ENCODE measurements around the gene ABTB2. TPM values are rescaled to one million over a fixed set of nuclear protein-coding genes. Genes with fewer than 3 reads are reported as not detected.

Gene ABTB2
- total RNA-seq, 1 donor from 2014 or later = 3.1 TPM

DNA sequence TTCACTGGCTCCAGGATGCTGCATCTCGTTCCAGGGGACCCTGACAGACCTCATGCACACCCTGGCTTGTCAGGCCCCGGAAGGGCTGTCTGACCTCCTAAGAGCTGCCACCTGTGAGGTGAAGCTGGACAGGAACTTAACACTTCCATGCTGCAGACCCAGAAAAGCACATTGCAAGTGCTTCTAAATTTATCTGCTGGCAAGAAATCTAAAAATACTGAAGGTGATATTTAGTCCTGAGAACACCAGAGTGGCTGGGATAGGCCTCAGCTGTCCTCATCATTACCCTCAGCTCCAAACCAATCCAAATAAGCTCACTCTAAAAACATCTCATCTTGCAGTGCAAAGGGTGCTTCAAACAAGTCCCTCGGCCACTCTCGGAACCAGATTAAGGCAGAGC, 46.7 kb downstream of the ABTB2 start:
- no peak for DNase-seq (ENCODE audit: low spot score in 2 of 2, unreplicated experiment in 2 of 2)
- TF ChIP-seq, protein P1, sequence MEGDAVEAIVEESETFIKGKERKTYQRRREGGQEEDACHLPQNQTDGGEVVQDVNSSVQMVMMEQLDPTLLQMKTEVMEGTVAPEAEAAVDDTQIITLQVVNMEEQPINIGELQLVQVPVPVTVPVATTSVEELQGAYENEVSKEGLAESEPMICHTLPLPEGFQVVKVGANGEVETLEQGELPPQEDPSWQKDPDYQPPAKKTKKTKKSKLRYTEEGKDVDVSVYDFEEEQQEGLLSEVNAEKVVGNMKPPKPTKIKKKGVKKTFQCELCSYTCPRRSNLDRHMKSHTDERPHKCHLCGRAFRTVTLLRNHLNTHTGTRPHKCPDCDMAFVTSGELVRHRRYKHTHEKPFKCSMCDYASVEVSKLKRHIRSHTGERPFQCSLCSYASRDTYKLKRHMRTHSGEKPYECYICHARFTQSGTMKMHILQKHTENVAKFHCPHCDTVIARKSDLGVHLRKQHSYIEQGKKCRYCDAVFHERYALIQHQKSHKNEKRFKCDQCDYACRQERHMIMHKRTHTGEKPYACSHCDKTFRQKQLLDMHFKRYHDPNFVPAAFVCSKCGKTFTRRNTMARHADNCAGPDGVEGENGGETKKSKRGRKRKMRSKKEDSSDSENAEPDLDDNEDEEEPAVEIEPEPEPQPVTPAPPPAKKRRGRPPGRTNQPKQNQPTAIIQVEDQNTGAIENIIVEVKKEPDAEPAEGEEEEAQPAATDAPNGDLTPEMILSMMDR (IDR thresholded peaks at IDR 0.05; ENCODE audit: unreplicated experiment) = no peak
- H3K9me3 Mint-ChIP-seq = no peaks in the 10 kb centered on the region
- no peaks in the 10 kb centered on the region for H3K36me3 Mint-ChIP-seq
- H3K4me1 Mint-ChIP-seq = no peaks in the 10 kb centered on the region
- H3K27me3 Mint-ChIP-seq (ENCODE audit: low read depth) = no peaks in the 10 kb centered on the region
- no peak overlapping the region for H3K27ac Mint-ChIP-seq
- no peak overlapping the region for H3K4me3 Mint-ChIP-seq

DNA sequence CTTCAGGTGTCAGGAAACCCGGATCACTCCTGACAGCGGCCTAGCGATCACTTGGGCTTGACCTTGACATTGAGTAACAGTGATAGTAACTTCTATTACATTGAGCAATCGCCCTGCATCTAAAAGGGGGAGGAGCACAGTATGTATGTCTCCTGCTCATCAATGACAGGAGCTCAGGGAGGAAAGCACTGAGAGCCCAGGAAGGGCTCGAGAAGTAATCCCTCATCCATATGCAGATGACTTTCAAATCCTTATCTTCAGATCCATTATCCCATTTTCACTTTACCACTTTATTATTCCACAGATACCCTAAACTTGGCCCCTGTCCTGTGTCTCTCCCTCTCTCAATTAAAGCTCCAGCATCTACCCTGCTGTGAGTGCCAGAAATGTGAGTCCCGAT, 47.8 kb downstream of the ABTB2 start:
- TF ChIP-seq, protein P1 (IDR thresholded peaks at IDR 0.05; ENCODE audit: unreplicated experiment) = no peak
- no peaks in the 10 kb centered on the region for H3K27me3 Mint-ChIP-seq (ENCODE audit: low read depth)
- no peaks in the 10 kb centered on the region for H3K4me1 Mint-ChIP-seq
- no peaks in the 10 kb centered on the region for H3K9me3 Mint-ChIP-seq
- no peak for DNase-seq (ENCODE audit: low spot score in 2 of 2, unreplicated experiment in 2 of 2)
- no peaks in the 10 kb centered on the region for H3K36me3 Mint-ChIP-seq
- no peak overlapping the region for H3K4me3 Mint-ChIP-seq
- H3K27ac Mint-ChIP-seq = no peak overlapping the region

DNA sequence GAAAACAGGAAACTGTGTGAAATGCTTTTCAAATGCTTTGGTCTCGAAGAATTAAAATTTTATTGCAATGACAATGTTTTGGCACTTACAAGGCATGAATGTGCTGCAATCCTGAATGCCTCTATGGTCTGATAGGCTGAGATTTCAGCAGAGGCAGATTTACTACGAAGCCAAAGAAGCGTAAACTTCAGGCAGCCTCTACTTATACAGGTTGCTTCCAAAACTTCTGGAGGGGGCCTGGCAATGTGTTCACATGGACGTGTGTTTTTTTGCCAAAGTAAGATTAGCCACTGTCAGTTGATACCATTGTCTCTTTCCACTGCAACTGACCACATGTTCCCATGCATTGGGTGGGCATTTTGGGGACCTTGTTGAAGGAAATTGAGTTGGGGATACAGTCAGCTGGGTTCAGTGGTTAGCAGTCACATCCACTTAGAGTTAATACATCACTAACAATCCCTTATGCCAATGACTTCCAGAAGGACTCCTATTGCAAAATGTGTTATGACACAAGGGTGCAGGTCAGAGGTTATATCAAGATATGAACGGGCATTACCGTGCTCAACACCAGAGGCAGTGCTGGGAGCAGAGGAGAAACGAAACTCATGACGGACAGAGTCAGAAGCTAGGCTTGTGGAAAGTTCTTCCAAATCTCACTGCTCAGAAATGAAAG, 48.8 kb downstream of the ABTB2 start:
- Mint-ChIP-seq H3K4me3 (no peak overlapping the region), H3K9me3 (no peaks in the 10 kb centered on the region), H3K27me3 (ENCODE audit: low read depth) (no peaks in the 10 kb centered on the region), H3K36me3 (no peaks in the 10 kb centered on the region), H3K27ac (no peak overlapping the region), H3K4me1 (no peaks in the 10 kb centered on the region)
- DNase-seq (ENCODE audit: low spot score in 2 of 2, unreplicated experiment in 2 of 2) = no peak
- TF ChIP-seq, protein P1 (IDR thresholded peaks at IDR 0.05; ENCODE audit: unreplicated experiment) = no peak

DNA sequence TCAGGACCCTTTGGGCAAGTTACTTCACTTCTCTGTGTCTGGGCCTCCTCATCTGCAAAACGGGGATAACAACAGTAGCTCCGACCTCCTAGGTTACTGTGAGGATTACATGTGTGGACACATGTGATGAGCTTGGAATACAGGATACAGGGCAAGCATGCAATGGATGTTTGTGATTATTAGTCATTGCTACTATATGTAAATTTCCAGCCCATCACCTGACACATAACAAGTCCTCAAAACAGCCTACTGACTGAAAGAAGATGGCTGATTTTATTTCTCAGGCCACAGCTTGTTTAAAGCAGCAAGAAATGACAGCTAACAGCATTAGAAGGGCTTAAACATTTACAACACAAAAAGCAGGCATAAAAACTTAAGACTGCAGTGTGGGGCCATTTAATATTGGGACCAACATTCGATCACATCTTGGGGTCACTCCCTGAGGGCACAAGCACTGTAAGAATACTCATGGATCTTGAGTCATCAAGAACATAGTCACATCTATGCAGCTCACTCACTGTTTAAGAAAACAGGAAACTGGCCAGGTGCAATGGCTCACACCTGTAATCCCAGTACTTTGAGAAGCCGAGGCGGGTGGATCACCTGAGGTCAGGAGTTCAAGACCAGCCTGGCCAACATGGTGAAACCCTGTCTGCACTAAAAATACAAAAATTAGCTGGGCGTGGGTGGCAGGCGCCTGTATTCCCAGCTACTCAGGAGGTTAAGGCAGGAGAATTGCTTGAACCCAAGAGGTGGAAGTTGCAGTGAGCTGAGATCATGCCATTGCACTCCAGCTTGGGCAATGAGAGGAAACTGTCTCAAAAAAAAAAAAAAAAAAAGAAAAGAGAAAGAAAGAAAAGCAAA, 49.5 kb downstream of the ABTB2 start:
- Mint-ChIP-seq H3K4me3 (no peak overlapping the region), H3K4me1 (peaks cover under 1% of the 10 kb centered on the region), H3K9me3 (no peaks in the 10 kb centered on the region), H3K27ac (no peak overlapping the region), H3K27me3 (ENCODE audit: low read depth) (no peaks in the 10 kb centered on the region), H3K36me3 (no peaks in the 10 kb centered on the region)
- TF ChIP-seq, protein P1 (IDR thresholded peaks at IDR 0.05; ENCODE audit: unreplicated experiment) = no peak
- no peak for DNase-seq (ENCODE audit: low spot score in 2 of 2, unreplicated experiment in 2 of 2)

DNA sequence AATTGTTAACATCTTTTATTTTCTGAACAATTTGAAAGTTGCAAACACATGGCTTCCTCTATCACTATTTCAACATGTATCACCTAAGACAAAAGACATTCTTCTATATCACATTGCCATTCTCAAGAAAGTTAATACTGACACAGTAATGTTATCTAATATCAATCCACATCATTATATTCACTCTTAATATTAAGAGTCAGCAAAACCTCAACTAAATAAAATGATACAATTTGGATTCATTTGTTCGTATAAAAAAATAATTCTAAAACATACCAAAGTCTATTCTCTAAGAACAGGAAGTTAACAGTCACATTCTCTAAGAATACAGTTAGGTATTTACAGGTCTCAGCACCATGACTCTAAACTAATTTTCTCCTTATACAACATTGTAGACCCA, 52.0 kb downstream of the ABTB2 start:
- no peaks in the 10 kb centered on the region for H3K36me3 Mint-ChIP-seq
- H3K27ac Mint-ChIP-seq = no peak overlapping the region
- H3K9me3 Mint-ChIP-seq = no peaks in the 10 kb centered on the region
- no peaks in the 10 kb centered on the region for H3K27me3 Mint-ChIP-seq (ENCODE audit: low read depth)
- TF ChIP-seq, protein P1 (IDR thresholded peaks at IDR 0.05; ENCODE audit: unreplicated experiment) = no peak
- no peak for DNase-seq (ENCODE audit: low spot score in 2 of 2, unreplicated experiment in 2 of 2)
- no peak overlapping the region for H3K4me3 Mint-ChIP-seq
- H3K4me1 Mint-ChIP-seq = peaks cover 17% of the 10 kb centered on the region
